ENCODE results near the gene ANAPC2.

Gene ANAPC2

GRCh38 chr9:137162505-137163364, 25.6 kb downstream of the ANAPC2 start:
- peak; percentile 48 for DNase-seq (ENCODE audit: low spot score)

GRCh38 chr9:137161558-137162486, 26.5 kb downstream of the ANAPC2 start:
- no peak for DNase-seq (ENCODE audit: low spot score)

GRCh38 chr9:137160716-137161557, 27.4 kb downstream of the ANAPC2 start:
- no peak for DNase-seq (ENCODE audit: low spot score)

GRCh38 chr9:137160054-137160425, 28.3 kb downstream of the ANAPC2 start:
- DNase-seq (ENCODE audit: low spot score): no peak

- DNase-seq (ENCODE audit: low spot score): no peak
Measured at GRCh38 chr9:137159105-137160053, 29.0 kb downstream of the ANAPC2 start.

GRCh38 chr9:137158625-137159024, 29.7 kb downstream of the ANAPC2 start:
- DNase-seq (ENCODE audit: low spot score): no peak

GRCh38 chr9:137157618-137158415, 30.5 kb downstream of the ANAPC2 start:
- DNase-seq (ENCODE audit: low spot score): no peak

GRCh38 chr9:137156567-137157375, 31.6 kb downstream of the ANAPC2 start:
- DNase-seq (ENCODE audit: low spot score): peak; percentile 90

GRCh38 chr9:137152844-137153405, 35.4 kb downstream of the ANAPC2 start:
- no peak for DNase-seq (ENCODE audit: low spot score)

GRCh38 chr9:137150617-137151457, 37.5 kb downstream of the ANAPC2 start:
- DNase-seq (ENCODE audit: low spot score): peak; percentile 44

- DNase-seq (ENCODE audit: low spot score): no peak
Measured at GRCh38 chr9:137149942-137150616, 38.3 kb downstream of the ANAPC2 start.

- no peak for DNase-seq (ENCODE audit: low spot score)
Measured at GRCh38 chr9:137149363-137149762, 39.0 kb downstream of the ANAPC2 start.

GRCh38 chr9:137148661-137149060, 39.7 kb downstream of the ANAPC2 start:
- no peak for DNase-seq (ENCODE audit: low spot score)

GRCh38 chr9:137148242-137148641, 40.1 kb downstream of the ANAPC2 start:
- no peak for DNase-seq (ENCODE audit: low spot score)

- no peak for DNase-seq (ENCODE audit: low spot score)
Measured at GRCh38 chr9:137147793-137148160, 40.6 kb downstream of the ANAPC2 start.

- no peak for DNase-seq (ENCODE audit: low spot score)
Measured at GRCh38 chr9:137147091-137147792, 41.1 kb downstream of the ANAPC2 start.

GRCh38 chr9:137146527-137146918, 41.8 kb downstream of the ANAPC2 start:
- DNase-seq (ENCODE audit: low spot score): no peak

Data from GM03348 (cell line).